ENCODE data around the gene SEL1L3. TPM values are rescaled to one million over a fixed set of nuclear protein-coding genes. Genes with fewer than 3 reads are reported as not detected.

Gene SEL1L3
- total RNA-seq, 2 experiments from 2014 or later, result 88.3 to 91.3 TPM

DNA sequence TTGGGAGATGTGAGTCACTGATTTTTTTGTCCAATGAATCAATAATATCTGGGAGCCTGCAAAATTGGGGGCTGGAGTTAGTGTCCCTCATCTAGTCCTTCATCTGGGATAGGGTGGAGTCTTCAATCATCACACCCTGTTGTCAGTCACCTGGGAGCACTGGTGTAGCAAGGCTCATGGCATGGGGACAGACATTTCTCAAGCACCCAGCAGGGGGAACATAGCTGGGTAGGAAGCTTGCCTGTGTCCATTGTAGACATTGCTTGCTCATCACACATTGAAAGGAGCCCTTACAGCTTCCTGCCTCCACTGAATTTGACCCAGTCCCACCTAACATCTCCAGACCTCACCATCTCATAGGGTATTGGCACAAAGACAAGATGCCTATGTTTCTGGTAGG lies 61.2 kb downstream of the SEL1L3 start:
- no peaks in the 10 kb centered on the region for H3K27me3 Mint-ChIP-seq
- ChIA-PET CTCF (interaction anchor here (2.2 kb wide), 1 partner anchor 9 kb away, joined by 5 read pairs; no protein-coding TSS in a partner anchor), POLR2A (no interaction called here)
- H3K27ac Mint-ChIP-seq, result no peak overlapping the region
- no peaks in the 10 kb centered on the region for H3K4me1 Mint-ChIP-seq
- H3K4me3 Mint-ChIP-seq, result no peak overlapping the region
- DNase-seq, result no peak
- peaks cover 68% of the 10 kb centered on the region for H3K36me3 Mint-ChIP-seq (ENCODE audit: low read depth)
- no peaks in the 10 kb centered on the region for H3K9me3 Mint-ChIP-seq

DNA sequence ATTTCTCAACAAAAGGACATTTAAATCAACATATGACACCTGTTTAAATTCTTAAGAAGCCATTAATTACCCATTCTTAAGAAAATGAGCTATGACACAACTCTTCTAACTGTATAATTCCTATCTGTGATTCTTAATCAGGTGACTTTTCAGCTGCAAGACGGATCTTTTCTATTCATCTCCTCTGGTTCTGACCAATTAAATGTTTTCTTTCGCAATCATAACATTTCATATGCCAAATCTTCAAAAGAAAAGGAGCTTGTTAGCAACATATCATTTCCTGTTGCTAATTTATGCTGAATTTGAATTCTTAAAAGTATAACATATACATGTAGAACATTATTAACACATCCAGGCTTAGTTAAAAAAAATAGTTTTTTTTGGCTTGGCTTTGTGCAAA lies 62.5 kb downstream of the SEL1L3 start:
- H3K36me3 Mint-ChIP-seq (ENCODE audit: low read depth), result peaks cover 73% of the 10 kb centered on the region
- no peaks in the 10 kb centered on the region for H3K27me3 Mint-ChIP-seq

GRCh38 chr4:25799522-25799921 lies 63.3 kb downstream of the SEL1L3 start:
- H3K36me3 Mint-ChIP-seq (ENCODE audit: low read depth), result peaks cover 73% of the 10 kb centered on the region
- POLR2A ChIA-PET, result no interaction called here

More for the DNA sequence above, 62.5 kb downstream of the SEL1L3 start:
- H3K4me1 Mint-ChIP-seq, result no peaks in the 10 kb centered on the region
- no peaks in the 10 kb centered on the region for H3K9me3 Mint-ChIP-seq
- H3K4me3 Mint-ChIP-seq, result no peak overlapping the region
- POLR2A ChIA-PET, result no interaction called here
- H3K27ac Mint-ChIP-seq, result no peak overlapping the region
- CTCF ChIA-PET, result interaction anchor here (0.8 to 2.2 kb wide), 2 partner anchors 8 to 433 kb away, joined by 3 to 5 read pairs; no protein-coding TSS in a partner anchor
- no peak for DNase-seq

GRCh38 chr4:25797136-25797535 lies 65.7 kb downstream of the SEL1L3 start:
- no peak for DNase-seq
- Mint-ChIP-seq H3K4me3 (no peak overlapping the region), H3K36me3 (ENCODE audit: low read depth) (peaks cover 76% of the 10 kb centered on the region), H3K4me1 (peaks cover 4% of the 10 kb centered on the region), H3K27me3 (no peaks in the 10 kb centered on the region), H3K27ac (no peak overlapping the region), H3K9me3 (no peaks in the 10 kb centered on the region)
- CTCF ChIA-PET, result no interaction called here
- POLR2A ChIA-PET, result no interaction called here

More at GRCh38 chr4:25799522-25799921, 63.3 kb downstream of the SEL1L3 start:
- H3K9me3 Mint-ChIP-seq, result no peaks in the 10 kb centered on the region
- no peaks in the 10 kb centered on the region for H3K27me3 Mint-ChIP-seq
- H3K27ac Mint-ChIP-seq, result no peak overlapping the region
- no peak overlapping the region for H3K4me3 Mint-ChIP-seq
- peaks cover 2% of the 10 kb centered on the region for H3K4me1 Mint-ChIP-seq
- DNase-seq, result no peak
- CTCF ChIA-PET, result no interaction called here

- Mint-ChIP-seq H3K9me3 (no peaks in the 10 kb centered on the region), H3K4me3 (no peak overlapping the region), H3K27me3 (no peaks in the 10 kb centered on the region), H3K27ac (no peak overlapping the region), H3K4me1 (peaks cover 4% of the 10 kb centered on the region), H3K36me3 (ENCODE audit: low read depth) (peaks cover 70% of the 10 kb centered on the region)
- POLR2A ChIA-PET, result no interaction called here
- CTCF ChIA-PET, result no interaction called here
- no peak for DNase-seq
These were observed 67.0 kb downstream of the SEL1L3 start for GRCh38 chr4:25795566-25796454.

DNA sequence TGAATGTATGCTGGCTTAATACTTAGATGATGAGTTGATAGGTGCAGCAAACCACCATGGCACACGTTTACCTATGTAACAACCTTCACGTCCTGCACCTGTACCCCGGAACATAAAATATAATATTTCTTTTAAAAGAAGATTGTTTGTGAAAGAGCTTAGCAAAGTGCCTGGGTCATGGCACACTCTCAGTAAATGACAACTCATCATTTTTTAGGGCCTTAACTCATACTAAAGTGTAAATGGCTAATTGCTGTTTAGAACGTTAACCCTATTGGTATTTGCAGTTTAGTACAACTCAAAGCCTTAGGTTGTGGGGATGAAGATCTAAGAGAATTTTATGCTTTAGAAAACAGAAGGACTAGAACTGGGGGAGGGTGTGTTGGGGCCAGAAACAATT lies 67.7 kb downstream of the SEL1L3 start:
- peaks cover 4% of the 10 kb centered on the region for H3K4me1 Mint-ChIP-seq
- CTCF ChIA-PET, result no interaction called here
- no peak for DNase-seq
- H3K27me3 Mint-ChIP-seq, result no peaks in the 10 kb centered on the region
- H3K27ac Mint-ChIP-seq, result no peak overlapping the region
- H3K36me3 Mint-ChIP-seq (ENCODE audit: low read depth), result peaks cover 72% of the 10 kb centered on the region
- POLR2A ChIA-PET, result no interaction called here
- no peak overlapping the region for H3K4me3 Mint-ChIP-seq
- H3K9me3 Mint-ChIP-seq, result no peaks in the 10 kb centered on the region

GRCh38 chr4:25792876-25793275 lies 69.9 kb downstream of the SEL1L3 start:
- H3K36me3 Mint-ChIP-seq (ENCODE audit: low read depth), result peaks cover 74% of the 10 kb centered on the region
- H3K9me3 Mint-ChIP-seq, result no peaks in the 10 kb centered on the region
- ChIA-PET POLR2A (no interaction called here), CTCF (no interaction called here)
- no peaks in the 10 kb centered on the region for H3K27me3 Mint-ChIP-seq
- H3K4me3 Mint-ChIP-seq, result no peak overlapping the region
- DNase-seq, result no peak
- H3K27ac Mint-ChIP-seq, result no peak overlapping the region
- peaks cover 4% of the 10 kb centered on the region for H3K4me1 Mint-ChIP-seq

- Mint-ChIP-seq H3K36me3 (ENCODE audit: low read depth) (peaks cover 72% of the 10 kb centered on the region), H3K27me3 (no peaks in the 10 kb centered on the region), H3K9me3 (no peaks in the 10 kb centered on the region), H3K4me3 (no peak overlapping the region), H3K4me1 (peaks cover 4% of the 10 kb centered on the region), H3K27ac (no peak overlapping the region)
- ChIA-PET CTCF (interaction anchor here (0.7 to 0.9 kb wide), 2 partner anchors 9 to 104 kb away, joined by 3 to 5 read pairs; no protein-coding TSS in a partner anchor), POLR2A (no interaction called here)
- no peak for DNase-seq
These were observed 70.5 kb downstream of the SEL1L3 start for GRCh38 chr4:25792200-25792791.

DNA sequence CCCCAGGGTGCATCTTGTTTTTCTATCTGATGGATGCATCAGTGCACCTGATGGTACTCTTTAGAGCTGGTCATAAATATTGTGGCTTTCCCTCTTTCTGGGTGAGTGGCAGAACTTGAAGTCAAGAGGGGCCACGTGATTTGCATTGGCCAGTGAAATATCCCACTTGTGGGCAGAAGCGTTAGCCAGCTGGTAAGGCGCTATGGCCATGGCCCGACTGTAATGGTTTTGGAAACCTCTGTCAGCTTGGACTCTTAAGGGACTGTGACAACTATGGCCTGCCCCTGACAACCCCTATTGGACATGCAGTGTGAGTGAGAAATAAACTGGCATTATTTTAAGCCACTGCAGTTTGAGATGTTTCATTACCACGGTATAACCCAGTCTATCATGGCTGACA lies 72.8 kb downstream of the SEL1L3 start:
- DNase-seq, result no peak
- Mint-ChIP-seq H3K27ac (no peak overlapping the region), H3K36me3 (ENCODE audit: low read depth) (peaks cover 74% of the 10 kb centered on the region), H3K9me3 (no peaks in the 10 kb centered on the region), H3K27me3 (no peaks in the 10 kb centered on the region), H3K4me3 (no peak overlapping the region), H3K4me1 (peaks cover 4% of the 10 kb centered on the region)
- CTCF ChIA-PET, result no interaction called here
- POLR2A ChIA-PET, result no interaction called here

GRCh38 chr4:25788703-25789238 lies 74.0 kb downstream of the SEL1L3 start:
- CTCF ChIA-PET, result no interaction called here
- Mint-ChIP-seq H3K27ac (no peak overlapping the region), H3K4me3 (no peak overlapping the region), H3K36me3 (ENCODE audit: low read depth) (peaks cover 75% of the 10 kb centered on the region), H3K9me3 (no peaks in the 10 kb centered on the region), H3K27me3 (no peaks in the 10 kb centered on the region), H3K4me1 (peaks cover 6% of the 10 kb centered on the region)
- POLR2A ChIA-PET, result no interaction called here
- no peak for DNase-seq

GRCh38 chr4:25786497-25787065 lies 76.2 kb downstream of the SEL1L3 start:
- no peak overlapping the region for H3K4me3 Mint-ChIP-seq
- ChIA-PET POLR2A (no interaction called here), CTCF (no interaction called here)
- no peak for DNase-seq
- peaks cover 77% of the 10 kb centered on the region for H3K36me3 Mint-ChIP-seq (ENCODE audit: low read depth)
- H3K27ac Mint-ChIP-seq, result no peak overlapping the region
- no peaks in the 10 kb centered on the region for H3K27me3 Mint-ChIP-seq
- H3K9me3 Mint-ChIP-seq, result no peaks in the 10 kb centered on the region
- peaks cover 6% of the 10 kb centered on the region for H3K4me1 Mint-ChIP-seq

DNA sequence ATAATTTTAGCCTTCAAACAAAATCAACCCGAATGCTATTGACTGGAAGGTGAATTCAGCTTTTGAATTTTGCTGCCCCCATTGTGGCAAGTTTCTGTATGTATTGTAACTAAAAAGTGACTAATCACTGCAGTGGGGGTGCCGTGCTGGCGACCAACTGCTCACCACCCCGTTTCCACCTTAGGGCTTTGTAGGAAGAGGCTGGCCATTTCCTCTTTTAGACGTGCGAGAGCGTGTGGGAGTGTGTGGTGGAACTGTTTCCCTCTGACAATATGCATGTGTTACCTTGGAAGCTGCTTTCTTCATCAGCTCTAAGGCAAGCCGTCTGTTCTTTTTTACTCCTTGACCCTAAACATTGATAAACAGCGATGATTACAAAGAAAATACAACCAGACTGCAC lies 78.8 kb downstream of the SEL1L3 start:
- no peak for DNase-seq
- CTCF ChIA-PET, result no interaction called here
- POLR2A ChIA-PET, result no interaction called here
- Mint-ChIP-seq H3K27ac (no peak overlapping the region), H3K36me3 (ENCODE audit: low read depth) (peaks cover 79% of the 10 kb centered on the region), H3K27me3 (no peaks in the 10 kb centered on the region), H3K4me3 (no peak overlapping the region), H3K4me1 (peaks cover 6% of the 10 kb centered on the region), H3K9me3 (no peaks in the 10 kb centered on the region)

DNA sequence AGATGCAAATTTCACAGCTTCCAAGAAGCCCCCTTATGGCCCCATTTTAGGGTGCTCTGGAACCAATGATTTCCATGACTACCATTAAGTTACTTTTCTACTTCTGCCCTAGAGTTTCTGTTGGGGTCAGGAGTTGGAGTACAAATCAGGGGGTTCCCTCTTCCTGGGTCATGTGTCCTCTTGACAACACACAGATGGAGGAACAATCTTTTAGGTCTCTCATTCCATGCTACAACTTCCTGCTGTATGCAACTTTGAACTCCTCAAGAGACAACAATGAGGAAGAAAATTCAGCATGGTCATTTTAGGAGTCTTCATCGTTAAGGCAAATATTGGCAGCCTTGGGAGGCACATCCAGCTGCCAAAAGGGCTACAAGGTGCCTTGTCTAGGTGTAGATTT lies 79.7 kb downstream of the SEL1L3 start:
- no peaks in the 10 kb centered on the region for H3K27me3 Mint-ChIP-seq
- no peak for DNase-seq
- POLR2A ChIA-PET, result no interaction called here
- H3K4me1 Mint-ChIP-seq, result peaks cover 6% of the 10 kb centered on the region
- no peak overlapping the region for H3K4me3 Mint-ChIP-seq
- CTCF ChIA-PET, result no interaction called here
- H3K27ac Mint-ChIP-seq, result no peak overlapping the region
- H3K9me3 Mint-ChIP-seq, result no peaks in the 10 kb centered on the region
- H3K36me3 Mint-ChIP-seq (ENCODE audit: low read depth), result peaks cover 77% of the 10 kb centered on the region

Data from activated CD4-positive, alpha-beta memory T cell treated with anti-CD3 and anti-CD28 coated beads, Interleukin-2, amount 10 ng/mL, durations not matched to agents 7 days and 5 days (primary cell).